ENCODE results near the gene SCGB1A1. TPM values are rescaled to one million over a fixed set of nuclear protein-coding genes. Genes with fewer than 3 reads are reported as not detected.

SCGB1A1 gene
- total RNA-seq, 1 donor from 2014 or later = not detected

DNA sequence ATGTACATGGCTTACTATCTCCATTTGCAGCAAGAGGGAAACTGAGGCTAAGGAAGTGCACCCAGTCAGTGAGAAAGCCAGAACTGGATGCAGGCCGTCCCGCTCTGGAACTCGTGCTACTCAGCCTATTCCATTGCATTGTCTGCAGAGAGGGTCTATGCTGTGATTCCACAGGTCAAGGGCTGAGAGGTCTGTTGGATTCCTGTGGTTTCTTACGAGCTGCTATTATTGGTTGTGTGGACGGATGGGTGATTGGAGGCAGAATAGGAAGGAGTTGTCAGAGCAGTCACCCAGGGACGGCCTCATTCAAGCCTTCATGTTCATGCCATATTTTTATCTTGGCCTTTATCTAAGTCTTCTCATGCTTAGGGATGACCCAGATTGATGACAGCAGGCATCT, 33.4 kb downstream of the SCGB1A1 start:
- Histone ChIP-seq H3K4me3 (no peak overlapping the region), H3K9ac (no peak overlapping the region), H3K27ac (no peak overlapping the region), H3K9me3 (ENCODE audit: low read depth) (no peaks in the 10 kb centered on the region), H3K36me3 (no peaks in the 10 kb centered on the region), H3K27me3 (no peaks in the 10 kb centered on the region), H3F3A (ENCODE audit: low read depth) (no peaks in the 10 kb centered on the region), H3K4me2 (no peak overlapping the region), H3K79me2 (ENCODE audit: low read depth) (no peaks in the 10 kb centered on the region), H4K20me1 (ENCODE audit: low read depth) (no peaks in the 10 kb centered on the region), H2AFZ (replicated peaks) (no peak overlapping the region), H3K4me1 (no peaks in the 10 kb centered on the region)
- Mint-ChIP-seq H3K27ac (no peak overlapping the region), H3K27me3 (ENCODE audit: insufficient read depth, low read depth) (peaks cover 9% of the 10 kb centered on the region), H3K4me1 (peaks cover 8% of the 10 kb centered on the region), H3K9me3 (no peaks in the 10 kb centered on the region), H3K4me3 (no peak overlapping the region), H3K36me3 (no peaks in the 10 kb centered on the region)
- TF ChIP-seq, protein P1, sequence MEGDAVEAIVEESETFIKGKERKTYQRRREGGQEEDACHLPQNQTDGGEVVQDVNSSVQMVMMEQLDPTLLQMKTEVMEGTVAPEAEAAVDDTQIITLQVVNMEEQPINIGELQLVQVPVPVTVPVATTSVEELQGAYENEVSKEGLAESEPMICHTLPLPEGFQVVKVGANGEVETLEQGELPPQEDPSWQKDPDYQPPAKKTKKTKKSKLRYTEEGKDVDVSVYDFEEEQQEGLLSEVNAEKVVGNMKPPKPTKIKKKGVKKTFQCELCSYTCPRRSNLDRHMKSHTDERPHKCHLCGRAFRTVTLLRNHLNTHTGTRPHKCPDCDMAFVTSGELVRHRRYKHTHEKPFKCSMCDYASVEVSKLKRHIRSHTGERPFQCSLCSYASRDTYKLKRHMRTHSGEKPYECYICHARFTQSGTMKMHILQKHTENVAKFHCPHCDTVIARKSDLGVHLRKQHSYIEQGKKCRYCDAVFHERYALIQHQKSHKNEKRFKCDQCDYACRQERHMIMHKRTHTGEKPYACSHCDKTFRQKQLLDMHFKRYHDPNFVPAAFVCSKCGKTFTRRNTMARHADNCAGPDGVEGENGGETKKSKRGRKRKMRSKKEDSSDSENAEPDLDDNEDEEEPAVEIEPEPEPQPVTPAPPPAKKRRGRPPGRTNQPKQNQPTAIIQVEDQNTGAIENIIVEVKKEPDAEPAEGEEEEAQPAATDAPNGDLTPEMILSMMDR (IDR thresholded peaks at IDR 0.05) = no peak
- no peak for TF ChIP-seq EZH2phosphoT487 (IDR thresholded peaks at IDR 0.05)
- no peak for DNase-seq (ENCODE audit: low spot score)

DNA sequence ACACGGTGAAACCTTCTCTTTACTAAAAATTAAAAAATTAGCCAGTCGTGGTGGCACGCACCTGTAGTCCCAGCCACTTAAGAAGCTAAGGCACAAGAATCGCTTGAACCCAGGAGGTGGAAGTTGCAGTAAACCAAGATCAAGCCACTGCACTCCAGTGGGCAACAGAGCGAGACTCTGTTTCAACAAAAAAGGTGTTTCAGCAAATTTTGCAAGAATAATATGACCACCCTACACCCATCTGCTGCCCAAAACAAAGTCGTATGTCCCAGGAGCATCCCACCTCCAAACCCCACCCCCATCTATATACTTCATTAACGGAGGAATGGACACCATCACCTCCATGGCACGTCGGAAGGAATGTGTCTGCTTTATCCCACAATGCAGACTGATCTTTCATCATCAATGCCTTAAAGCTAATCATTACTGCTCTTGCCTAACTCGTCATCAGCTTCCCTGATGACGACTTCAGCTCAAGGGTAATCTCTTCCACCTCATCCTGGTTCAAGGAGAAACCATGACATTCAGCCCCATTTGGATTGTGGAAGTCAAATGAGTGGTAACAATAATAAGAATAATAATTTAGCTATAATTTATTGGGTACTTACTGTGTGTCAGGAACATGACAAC, 34.1 kb downstream of the SCGB1A1 start:
- Mint-ChIP-seq H3K27me3 (ENCODE audit: insufficient read depth, low read depth) (peaks cover 9% of the 10 kb centered on the region), H3K4me3 (no peak overlapping the region), H3K9me3 (no peaks in the 10 kb centered on the region), H3K4me1 (peaks cover 8% of the 10 kb centered on the region), H3K27ac (no peak overlapping the region), H3K36me3 (no peaks in the 10 kb centered on the region)
- no peaks in the 10 kb centered on the region for H3K9me3 ChIP-seq (ENCODE audit: low read depth)
- no peaks in the 10 kb centered on the region for H3K36me3 ChIP-seq
- H3K9ac ChIP-seq = no peak overlapping the region
- H3K4me2 ChIP-seq = no peak overlapping the region
- no peak overlapping the region for H2AFZ ChIP-seq (replicated peaks)
- no peak overlapping the region for H3K4me3 ChIP-seq
- DNase-seq (ENCODE audit: low spot score) = no peak
- no peaks in the 10 kb centered on the region for H4K20me1 ChIP-seq (ENCODE audit: low read depth)
- no peak for TF ChIP-seq EZH2 (IDR thresholded peaks at IDR 0.05)
- no peak for TF ChIP-seq EZH2phosphoT487 (IDR thresholded peaks at IDR 0.05)
- TF ChIP-seq, protein P1 (IDR thresholded peaks at IDR 0.05) = no peak
- no peak overlapping the region for H3K27ac ChIP-seq
- H3K79me2 ChIP-seq (ENCODE audit: low read depth) = no peaks in the 10 kb centered on the region
- H3K4me1 ChIP-seq = no peaks in the 10 kb centered on the region
- H3K27me3 ChIP-seq = no peaks in the 10 kb centered on the region
- H3F3A ChIP-seq (ENCODE audit: low read depth) = no peaks in the 10 kb centered on the region

DNA sequence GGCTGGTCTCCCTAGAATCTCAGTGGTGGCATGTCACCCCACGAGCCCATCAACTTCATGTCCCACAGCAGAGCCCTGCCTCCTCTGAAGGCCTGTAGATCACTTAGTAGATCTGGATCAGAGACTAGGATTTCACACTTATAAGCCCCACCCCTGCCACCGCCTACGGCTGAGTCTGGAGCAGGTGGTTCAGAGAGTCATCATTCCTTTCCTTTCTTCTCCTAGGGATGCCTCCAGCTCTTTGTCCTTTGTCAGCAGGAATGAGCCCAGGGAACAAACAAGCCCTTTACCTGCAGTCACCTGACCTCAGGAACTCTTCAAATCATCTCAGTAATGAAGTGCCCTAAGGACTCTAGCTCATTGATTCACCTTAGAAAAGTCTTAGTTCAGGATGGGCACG, 37.8 kb downstream of the SCGB1A1 start:
- Mint-ChIP-seq H3K4me1 (peaks cover 8% of the 10 kb centered on the region), H3K27me3 (ENCODE audit: insufficient read depth, low read depth) (peaks cover 9% of the 10 kb centered on the region), H3K36me3 (no peaks in the 10 kb centered on the region), H3K4me3 (no peak overlapping the region), H3K27ac (no peak overlapping the region), H3K9me3 (no peaks in the 10 kb centered on the region)
- TF ChIP-seq, protein P1 (IDR thresholded peaks at IDR 0.05) = no peak
- TF ChIP-seq EZH2phosphoT487 (IDR thresholded peaks at IDR 0.05) (no peak), EZH2 (IDR thresholded peaks at IDR 0.05) (no peak)
- Histone ChIP-seq H3K4me1 (no peaks in the 10 kb centered on the region), H3K4me2 (no peak overlapping the region), H3K4me3 (no peak overlapping the region), H4K20me1 (ENCODE audit: low read depth) (no peaks in the 10 kb centered on the region), H3F3A (ENCODE audit: low read depth) (no peaks in the 10 kb centered on the region), H3K9ac (no peak overlapping the region), H3K36me3 (no peaks in the 10 kb centered on the region), H3K27me3 (no peaks in the 10 kb centered on the region), H3K79me2 (ENCODE audit: low read depth) (no peaks in the 10 kb centered on the region), H2AFZ (replicated peaks) (no peak overlapping the region), H3K27ac (no peak overlapping the region), H3K9me3 (ENCODE audit: low read depth) (no peaks in the 10 kb centered on the region)
- no peak for DNase-seq (ENCODE audit: low spot score)
